Measurements from ENCODE around the gene OLA1. TPM values are rescaled to one million over a fixed set of nuclear protein-coding genes. Genes with fewer than 3 reads are reported as not detected.

The OLA1 gene
- total RNA-seq, 1 donor from 2014 or later = 323 TPM

DNA sequence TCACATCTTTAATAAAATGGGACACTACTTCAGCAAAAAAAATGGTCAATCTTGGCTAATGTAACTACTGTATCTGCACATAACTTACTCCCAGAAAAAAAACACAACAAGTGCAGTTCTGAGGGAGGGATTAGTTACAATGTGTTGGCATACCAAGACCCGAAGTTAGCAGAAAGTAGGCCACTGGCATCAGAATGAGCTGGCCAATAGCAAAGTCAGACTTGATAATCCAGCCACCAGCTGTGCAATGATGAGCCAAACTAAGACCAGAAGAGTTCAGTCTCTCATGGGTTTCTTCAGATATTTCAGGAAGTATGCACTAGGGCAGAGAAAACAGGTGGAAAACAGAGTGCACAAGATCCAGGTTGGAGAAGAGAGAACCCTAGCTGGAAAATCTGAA, 65.3 kb downstream of the OLA1 start:
- no peak overlapping the region for H3K27ac ChIP-seq

DNA sequence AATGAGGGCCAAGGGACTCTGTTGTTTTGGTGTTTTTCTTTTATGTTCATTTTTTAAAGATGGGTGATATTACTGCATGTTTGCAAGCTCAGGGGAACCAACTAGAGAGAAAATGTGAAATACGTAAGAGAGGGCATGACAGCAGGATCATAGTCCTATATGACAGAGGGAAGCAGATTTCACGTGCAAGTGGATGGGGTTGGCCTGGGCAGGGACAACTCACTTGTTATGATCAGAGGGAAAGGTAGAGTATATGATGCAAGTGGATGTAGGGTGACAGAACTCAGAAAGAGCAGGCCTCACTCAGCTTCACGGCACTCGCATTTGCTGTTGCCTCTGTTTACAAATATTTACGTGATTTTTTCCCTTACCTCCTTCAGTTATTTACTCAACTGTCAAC, 67.0 kb downstream of the OLA1 start:
- peaks cover 88% of the 10 kb centered on the region for H3K79me2 ChIP-seq (ENCODE audit: low read depth)

More for the DNA sequence above, 65.3 kb downstream of the OLA1 start:
- no peak overlapping the region for H3K9ac ChIP-seq
- H3K4me1 ChIP-seq = peaks cover 16% of the 10 kb centered on the region
- H3K4me2 ChIP-seq = no peak overlapping the region
- H3F3A ChIP-seq (ENCODE audit: low read depth) = peaks cover 10% of the 10 kb centered on the region
- DNase-seq (ENCODE audit: low spot score) = no peak
- no peaks in the 10 kb centered on the region for H3K9me3 ChIP-seq (ENCODE audit: low read depth)
- H2AFZ ChIP-seq (replicated peaks) = no peak overlapping the region
- TF ChIP-seq, protein P1, sequence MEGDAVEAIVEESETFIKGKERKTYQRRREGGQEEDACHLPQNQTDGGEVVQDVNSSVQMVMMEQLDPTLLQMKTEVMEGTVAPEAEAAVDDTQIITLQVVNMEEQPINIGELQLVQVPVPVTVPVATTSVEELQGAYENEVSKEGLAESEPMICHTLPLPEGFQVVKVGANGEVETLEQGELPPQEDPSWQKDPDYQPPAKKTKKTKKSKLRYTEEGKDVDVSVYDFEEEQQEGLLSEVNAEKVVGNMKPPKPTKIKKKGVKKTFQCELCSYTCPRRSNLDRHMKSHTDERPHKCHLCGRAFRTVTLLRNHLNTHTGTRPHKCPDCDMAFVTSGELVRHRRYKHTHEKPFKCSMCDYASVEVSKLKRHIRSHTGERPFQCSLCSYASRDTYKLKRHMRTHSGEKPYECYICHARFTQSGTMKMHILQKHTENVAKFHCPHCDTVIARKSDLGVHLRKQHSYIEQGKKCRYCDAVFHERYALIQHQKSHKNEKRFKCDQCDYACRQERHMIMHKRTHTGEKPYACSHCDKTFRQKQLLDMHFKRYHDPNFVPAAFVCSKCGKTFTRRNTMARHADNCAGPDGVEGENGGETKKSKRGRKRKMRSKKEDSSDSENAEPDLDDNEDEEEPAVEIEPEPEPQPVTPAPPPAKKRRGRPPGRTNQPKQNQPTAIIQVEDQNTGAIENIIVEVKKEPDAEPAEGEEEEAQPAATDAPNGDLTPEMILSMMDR (IDR thresholded peaks at IDR 0.05) = no peak
- no peak for TF ChIP-seq EZH2phosphoT487 (IDR thresholded peaks at IDR 0.05)
- TF ChIP-seq EZH2 (IDR thresholded peaks at IDR 0.05) = no peak
- peaks cover 20% of the 10 kb centered on the region for H4K20me1 ChIP-seq (ENCODE audit: low read depth)
- no peak overlapping the region for H3K4me3 Mint-ChIP-seq
- no peak overlapping the region for H3K4me3 ChIP-seq
- no peaks in the 10 kb centered on the region for H3K9me3 Mint-ChIP-seq
- H3K27ac Mint-ChIP-seq = no peak overlapping the region
- peaks cover 15% of the 10 kb centered on the region for H3K36me3 Mint-ChIP-seq
- peaks cover 88% of the 10 kb centered on the region for H3K79me2 ChIP-seq (ENCODE audit: low read depth)
- H3K36me3 ChIP-seq = no peaks in the 10 kb centered on the region
- H3K27me3 ChIP-seq = no peaks in the 10 kb centered on the region
- H3K4me1 Mint-ChIP-seq = peaks cover 7% of the 10 kb centered on the region
- H3K27me3 Mint-ChIP-seq (ENCODE audit: insufficient read depth, low read depth) = no peaks in the 10 kb centered on the region

DNA sequence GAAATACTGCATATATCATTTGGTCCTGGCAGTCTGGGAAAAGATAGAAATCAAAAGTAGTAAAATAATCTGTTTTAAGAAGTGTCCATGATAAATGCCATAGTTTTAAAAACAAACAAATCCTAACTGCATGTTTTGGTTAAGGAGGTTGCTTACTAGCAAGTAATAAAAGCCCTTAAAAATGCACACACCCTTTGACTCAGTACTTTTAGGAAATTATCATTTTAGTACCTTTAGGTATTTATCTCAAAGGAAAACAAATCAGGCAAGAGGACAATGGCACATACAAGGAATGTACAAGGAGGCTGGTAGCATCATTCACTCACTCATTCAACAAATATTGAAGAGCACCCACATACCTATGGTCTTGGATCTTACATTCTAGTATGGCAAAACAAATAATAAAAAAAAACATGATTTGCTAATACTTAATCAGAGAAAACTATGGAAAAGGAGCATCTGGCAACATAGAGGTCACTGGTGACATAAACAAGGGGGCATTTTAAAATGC, 67.6 kb downstream of the OLA1 start:
- Mint-ChIP-seq H3K27ac (no peak overlapping the region), H3K9me3 (peaks cover 1% of the 10 kb centered on the region)

More for the DNA sequence above, 67.0 kb downstream of the OLA1 start:
- Histone ChIP-seq H3K9ac (no peak overlapping the region), H3K4me1 (peaks cover 27% of the 10 kb centered on the region), H3K9me3 (ENCODE audit: low read depth) (no peaks in the 10 kb centered on the region), H3F3A (ENCODE audit: low read depth) (peaks cover 10% of the 10 kb centered on the region), H3K4me2 (no peak overlapping the region), H3K27me3 (no peaks in the 10 kb centered on the region), H4K20me1 (ENCODE audit: low read depth) (peaks cover 17% of the 10 kb centered on the region), H3K27ac (no peak overlapping the region), H3K36me3 (no peaks in the 10 kb centered on the region), H3K4me3 (no peak overlapping the region), H2AFZ (replicated peaks) (no peak overlapping the region)
- no peak for TF ChIP-seq EZH2 (IDR thresholded peaks at IDR 0.05)
- TF ChIP-seq, protein P1 (IDR thresholded peaks at IDR 0.05) = no peak
- no peak for TF ChIP-seq EZH2phosphoT487 (IDR thresholded peaks at IDR 0.05)
- no peak for DNase-seq (ENCODE audit: low spot score)
- H3K4me1 Mint-ChIP-seq = peaks cover 16% of the 10 kb centered on the region
- no peaks in the 10 kb centered on the region for H3K27me3 Mint-ChIP-seq (ENCODE audit: insufficient read depth, low read depth)
- H3K36me3 Mint-ChIP-seq = peaks cover 3% of the 10 kb centered on the region
- H3K4me3 Mint-ChIP-seq = no peak overlapping the region
- H3K27ac Mint-ChIP-seq = no peak overlapping the region
- no peaks in the 10 kb centered on the region for H3K9me3 Mint-ChIP-seq

More for the DNA sequence above, 67.6 kb downstream of the OLA1 start:
- H3K27me3 ChIP-seq = no peaks in the 10 kb centered on the region
- peaks cover 27% of the 10 kb centered on the region for H3K4me1 ChIP-seq
- peaks cover 10% of the 10 kb centered on the region for H3F3A ChIP-seq (ENCODE audit: low read depth)
- H3K9ac ChIP-seq = no peak overlapping the region
- DNase-seq (ENCODE audit: low spot score) = no peak
- peaks cover 2% of the 10 kb centered on the region for H3K36me3 ChIP-seq
- no peaks in the 10 kb centered on the region for H3K27me3 Mint-ChIP-seq (ENCODE audit: insufficient read depth, low read depth)
- no peak overlapping the region for H3K4me2 ChIP-seq
- H4K20me1 ChIP-seq (ENCODE audit: low read depth) = peaks cover 17% of the 10 kb centered on the region
- H2AFZ ChIP-seq (replicated peaks) = no peak overlapping the region
- H3K4me3 ChIP-seq = no peak overlapping the region
- H3K36me3 Mint-ChIP-seq = peaks cover 1% of the 10 kb centered on the region
- TF ChIP-seq EZH2 (IDR thresholded peaks at IDR 0.05) = no peak
- TF ChIP-seq EZH2phosphoT487 (IDR thresholded peaks at IDR 0.05) = no peak
- TF ChIP-seq, protein P1 (IDR thresholded peaks at IDR 0.05) = no peak
- H3K4me3 Mint-ChIP-seq = no peak overlapping the region
- no peak overlapping the region for H3K27ac ChIP-seq
- peaks cover 18% of the 10 kb centered on the region for H3K4me1 Mint-ChIP-seq
- no peaks in the 10 kb centered on the region for H3K9me3 ChIP-seq (ENCODE audit: low read depth)
- H3K79me2 ChIP-seq (ENCODE audit: low read depth) = peaks cover 88% of the 10 kb centered on the region

Data from neural progenitor cell (in vitro differentiated cells).